Measurements from ENCODE around the gene PTPN9.

Gene PTPN9

DNA sequence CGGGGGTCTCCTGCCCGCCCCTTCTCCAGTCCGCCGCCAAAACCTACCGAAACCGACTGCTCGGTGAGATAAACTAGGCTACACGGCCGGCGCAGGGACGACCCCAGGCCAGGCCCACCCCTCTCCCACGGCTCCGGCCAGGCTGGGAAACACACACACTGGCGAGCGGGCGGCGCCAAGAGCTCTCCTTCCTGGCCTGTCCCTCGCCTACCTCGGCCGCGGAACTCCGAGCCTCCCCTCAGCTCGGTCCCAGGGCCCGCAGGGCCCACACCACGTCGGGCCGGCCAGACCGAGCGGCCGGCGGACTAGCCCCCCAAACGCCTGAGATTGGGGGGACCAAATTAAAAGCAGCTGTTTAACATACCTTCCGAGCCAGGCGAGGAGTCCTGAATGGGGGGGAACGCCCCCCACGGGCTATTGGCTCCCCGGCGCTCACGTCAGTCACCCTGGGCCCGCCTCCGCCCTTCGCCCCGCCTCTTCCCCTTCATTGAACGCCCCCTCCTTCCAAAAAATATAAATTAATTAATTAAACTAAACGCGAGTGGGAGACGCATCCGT, 123.6 kb downstream of the PTPN9 start:
- H3K9me3 ChIP-seq (ENCODE audit: insufficient read depth, low read length), result no peaks in the 10 kb centered on the region
- peak overlapping the region; percentile 62 for H3K4me2 ChIP-seq (ENCODE audit: low read depth, low read length, poor library complexity, severe bottlenecking)
- peak overlapping the region; percentile 82 for H3K9ac ChIP-seq (ENCODE audit: low read length)
- H3F3A ChIP-seq (ENCODE audit: insufficient read depth), result peaks cover 19% of the 10 kb centered on the region
- H3K36me3 ChIP-seq (ENCODE audit: low read length), result no peaks in the 10 kb centered on the region
- H3K79me2 ChIP-seq (ENCODE audit: insufficient read depth, low read length), result peaks cover 1% of the 10 kb centered on the region; the same call in 1 of the 2 replicates
- H3K27me3 ChIP-seq (ENCODE audit: low read length), result no peaks in the 10 kb centered on the region
- peak overlapping the region; percentile 99 for H3K4me3 ChIP-seq (ENCODE audit: insufficient read depth, low read length, poor library complexity, severe bottlenecking)
- H4K20me1 ChIP-seq (ENCODE audit: low read depth, low read length), result no peaks in the 10 kb centered on the region
- no peak for TF ChIP-seq EZH2phosphoT487 (conservative IDR thresholded peaks at IDR 0.05; ENCODE audit: low read length)
- TF ChIP-seq, protein P1, sequence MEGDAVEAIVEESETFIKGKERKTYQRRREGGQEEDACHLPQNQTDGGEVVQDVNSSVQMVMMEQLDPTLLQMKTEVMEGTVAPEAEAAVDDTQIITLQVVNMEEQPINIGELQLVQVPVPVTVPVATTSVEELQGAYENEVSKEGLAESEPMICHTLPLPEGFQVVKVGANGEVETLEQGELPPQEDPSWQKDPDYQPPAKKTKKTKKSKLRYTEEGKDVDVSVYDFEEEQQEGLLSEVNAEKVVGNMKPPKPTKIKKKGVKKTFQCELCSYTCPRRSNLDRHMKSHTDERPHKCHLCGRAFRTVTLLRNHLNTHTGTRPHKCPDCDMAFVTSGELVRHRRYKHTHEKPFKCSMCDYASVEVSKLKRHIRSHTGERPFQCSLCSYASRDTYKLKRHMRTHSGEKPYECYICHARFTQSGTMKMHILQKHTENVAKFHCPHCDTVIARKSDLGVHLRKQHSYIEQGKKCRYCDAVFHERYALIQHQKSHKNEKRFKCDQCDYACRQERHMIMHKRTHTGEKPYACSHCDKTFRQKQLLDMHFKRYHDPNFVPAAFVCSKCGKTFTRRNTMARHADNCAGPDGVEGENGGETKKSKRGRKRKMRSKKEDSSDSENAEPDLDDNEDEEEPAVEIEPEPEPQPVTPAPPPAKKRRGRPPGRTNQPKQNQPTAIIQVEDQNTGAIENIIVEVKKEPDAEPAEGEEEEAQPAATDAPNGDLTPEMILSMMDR (IDR thresholded peaks at IDR 0.05; ENCODE audit: insufficient read depth, low read length, poor library complexity, severe bottlenecking), result no peak
- no peaks in the 10 kb centered on the region for H3K9me2 ChIP-seq (replicated peaks; ENCODE audit: insufficient read depth, low read length)
- H2AFZ ChIP-seq (ENCODE audit: low read depth, low read length, severe bottlenecking), result peak overlapping the region; percentile 98
- peak overlapping the region; percentile 94 for H3K27ac ChIP-seq (ENCODE audit: low read depth, low read length)

DNA sequence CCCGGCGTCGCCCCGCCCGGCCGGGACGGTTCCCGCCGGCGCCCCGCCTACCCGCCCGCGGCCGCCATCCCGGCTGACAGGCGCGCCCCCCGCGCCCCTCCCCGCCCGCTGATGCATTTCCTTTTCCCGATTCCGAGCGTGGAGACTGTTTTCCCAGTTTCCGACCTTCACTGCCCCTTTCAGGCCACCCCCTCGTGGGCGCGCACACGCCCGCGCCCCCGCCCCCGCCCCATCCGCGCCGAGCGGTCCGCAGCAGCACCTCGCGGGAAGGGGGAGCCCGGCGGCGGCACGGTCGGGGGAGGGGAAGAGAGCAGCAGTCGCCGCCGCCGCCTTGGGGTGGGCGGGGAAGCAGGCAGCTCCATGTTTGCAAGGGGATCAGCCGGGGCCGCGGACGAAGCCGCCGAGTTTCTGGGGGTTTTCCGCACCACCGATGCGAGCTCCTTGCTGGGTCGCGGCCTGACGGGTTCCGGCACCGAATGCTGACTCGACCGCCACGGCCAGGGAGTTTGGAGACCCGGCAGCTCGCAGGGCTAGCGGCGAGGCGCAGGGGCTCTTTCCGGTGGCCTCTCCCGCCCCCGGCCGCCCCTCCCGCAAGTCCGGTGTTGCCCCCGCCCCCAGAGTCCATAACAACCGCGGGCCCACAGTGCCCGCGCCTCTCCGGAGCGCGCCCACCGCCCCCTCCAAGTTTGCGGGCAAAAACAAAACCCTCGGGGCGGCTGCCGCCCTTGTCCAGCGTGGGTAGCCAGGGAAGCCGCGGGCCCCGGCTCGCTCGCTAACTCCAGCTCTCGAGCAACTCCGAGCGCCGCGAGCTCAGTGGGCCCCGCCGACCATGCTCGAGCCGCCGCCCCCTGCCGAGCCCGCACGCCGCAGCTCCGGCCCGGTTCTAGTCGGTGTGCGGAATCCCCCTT, 124.4 kb downstream of the PTPN9 start:
- Histone ChIP-seq H3K4me3 (ENCODE audit: insufficient read depth, low read length, poor library complexity, severe bottlenecking) (peak overlapping the region; percentile 99), H3K4me2 (ENCODE audit: low read depth, low read length, poor library complexity, severe bottlenecking) (peak overlapping the region; percentile 62), H4K20me1 (ENCODE audit: low read depth, low read length) (peaks cover 3% of the 10 kb centered on the region; the same call in 1 of the 2 replicates), H3F3A (ENCODE audit: insufficient read depth) (peaks cover 25% of the 10 kb centered on the region), H2AFZ (ENCODE audit: low read depth, low read length, severe bottlenecking) (peak overlapping the region; percentile 98), H3K9ac (ENCODE audit: low read length) (peak overlapping the region; percentile 82), H3K27me3 (ENCODE audit: low read length) (no peaks in the 10 kb centered on the region), H3K79me2 (ENCODE audit: insufficient read depth, low read length) (peaks cover 9% of the 10 kb centered on the region), H3K27ac (ENCODE audit: low read depth, low read length) (peak overlapping the region; percentile 94), H3K9me2 (replicated peaks; ENCODE audit: insufficient read depth, low read length) (no peaks in the 10 kb centered on the region), H3K9me3 (ENCODE audit: insufficient read depth, low read length) (no peaks in the 10 kb centered on the region), H3K36me3 (ENCODE audit: low read length) (no peaks in the 10 kb centered on the region)
- TF ChIP-seq, protein P1 (IDR thresholded peaks at IDR 0.05; ENCODE audit: insufficient read depth, low read length, poor library complexity, severe bottlenecking), result no peak
- TF ChIP-seq EZH2phosphoT487 (conservative IDR thresholded peaks at IDR 0.05; ENCODE audit: low read length), result no peak

DNA sequence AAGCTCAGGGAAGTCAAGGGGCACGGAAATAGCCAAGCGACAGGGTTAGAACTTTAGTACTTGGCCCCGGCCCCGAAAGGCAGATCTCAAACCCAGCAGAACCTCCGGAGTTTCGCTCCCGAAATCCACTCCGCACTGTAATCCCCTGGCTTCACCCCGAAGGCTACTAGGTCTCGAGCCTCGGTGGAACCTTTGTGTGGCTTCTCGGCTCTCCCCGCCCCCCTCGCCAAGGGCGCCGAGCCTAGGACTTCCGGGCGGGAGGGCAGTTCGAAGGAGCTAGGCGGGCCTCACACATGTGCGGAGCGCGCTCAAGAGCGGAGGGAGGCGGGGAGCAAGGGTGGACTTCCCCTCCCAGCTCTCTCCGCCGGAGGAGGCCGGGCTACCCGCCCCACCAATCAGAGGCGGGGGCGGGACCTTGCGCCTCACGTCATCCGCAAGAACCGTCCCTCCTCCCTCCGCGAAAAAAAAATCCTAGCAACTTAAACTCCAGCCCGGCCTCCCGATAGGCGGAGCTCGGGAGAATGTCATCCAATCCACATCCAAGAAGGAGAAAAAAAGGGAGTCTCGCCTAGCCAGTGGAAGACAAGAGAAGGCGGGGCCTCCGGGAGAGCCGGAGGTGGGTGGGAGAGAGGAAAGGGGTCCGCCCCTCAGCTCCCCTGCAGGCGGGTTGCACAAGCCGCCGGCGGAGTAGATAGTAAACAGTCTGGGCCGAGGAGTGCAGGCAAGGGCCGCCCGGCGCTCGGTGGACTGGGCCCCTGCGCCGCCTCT, 125.2 kb downstream of the PTPN9 start:
- Histone ChIP-seq H3K36me3 (ENCODE audit: low read length) (no peaks in the 10 kb centered on the region), H2AFZ (ENCODE audit: low read depth, low read length, severe bottlenecking) (peak overlapping the region; percentile 45), H3K27ac (ENCODE audit: low read depth, low read length) (peak overlapping the region; percentile 96), H3F3A (ENCODE audit: insufficient read depth) (peaks cover 32% of the 10 kb centered on the region), H3K9ac (ENCODE audit: low read length) (peak overlapping the region; percentile 92), H3K9me3 (ENCODE audit: insufficient read depth, low read length) (no peaks in the 10 kb centered on the region), H3K4me2 (ENCODE audit: low read depth, low read length, poor library complexity, severe bottlenecking) (peak overlapping the region; percentile 96), H4K20me1 (ENCODE audit: low read depth, low read length) (peaks cover 11% of the 10 kb centered on the region), H3K4me3 (ENCODE audit: insufficient read depth, low read length, poor library complexity, severe bottlenecking) (peak overlapping the region; percentile 99), H3K79me2 (ENCODE audit: insufficient read depth, low read length) (peaks cover 17% of the 10 kb centered on the region), H3K9me2 (replicated peaks; ENCODE audit: insufficient read depth, low read length) (no peaks in the 10 kb centered on the region), H3K27me3 (ENCODE audit: low read length) (no peaks in the 10 kb centered on the region)
- no peak for TF ChIP-seq EZH2phosphoT487 (conservative IDR thresholded peaks at IDR 0.05; ENCODE audit: low read length)
- TF ChIP-seq, protein P1 (IDR thresholded peaks at IDR 0.05; ENCODE audit: insufficient read depth, low read length, poor library complexity, severe bottlenecking), result no peak

Data from SU-DHL-6 (cell line).